Vagina (tissue), 2 donors: ENCODE data around the gene SERPINI1. TPM values are rescaled to one million over a fixed set of nuclear protein-coding genes. Genes with fewer than 3 reads are reported as not detected.

ENCODE experiments used
- DNase-seq, 2 donors: peaks; one replicate each; pipeline ENCODE4 v3.0.0-alpha.2; 2017; ENCODE audit errors: extremely low spot score in 2 of 2
- H3K27ac ChIP-seq: fragments of 200-600 bp; sonication (generic); one replicate; pipeline ENCODE4 v1.5.1; 2019
- H3K27me3 ChIP-seq: fragments of 200-600 bp; sonication (generic); one replicate; pipeline ENCODE4 v1.5.1; 2019
- H3K36me3 ChIP-seq, 2 donors: fragments of 200-600 bp; sonication (generic); one replicate each; pipeline ENCODE4 v1.5.1; 2017 to 2019
- H3K4me1 ChIP-seq: fragments of 200-600 bp; sonication (generic); one replicate; pipeline ENCODE4 v1.5.1; 2019
- H3K4me3 ChIP-seq, 2 donors: fragments of 200-600 bp; sonication (generic); 1 replicate in 1 of 2; 2 replicates in 1 of 2; pipeline ENCODE4 v1.5.1; 2016 to 2019
- H3K9me3 ChIP-seq: fragments of 200-600 bp; sonication (generic); one replicate; pipeline ENCODE4 v1.5.1; 2019
- POLR2A ChIP-seq, 2 donors: fragments of 450-650 bp; IDR thresholded peaks; one replicate each; pipeline ENCODE4 v1.6.1; 2017; ENCODE audit warnings: antibody characterized with exemption in 2 of 2, mild to moderate bottlenecking in 2 of 2, moderate library complexity in 2 of 2
- POLR2AphosphoS5 ChIP-seq, 2 donors: sonication (generic); formaldehyde crosslinking; IDR thresholded peaks; one replicate each; pipeline ENCODE4 v1.9.0; 2017; ENCODE audit warnings: antibody characterized with exemption in 2 of 2, mild to moderate bottlenecking in 2 of 2, low read depth in 1 of 2; ENCODE audit not compliant: insufficient read depth in 1 of 2
- intact Hi-C: fragments of 100-400 bp; cut with DNase I; formaldehyde crosslinking; loops from one replicate; pipeline ENCODE4 v1.15.1; 2023
- total RNA-seq: library from RNA; depleted of rRNA; stranded (reverse); fragments of >200 nt; gene quantifications from one replicate; pipeline ENCODE4 v1.2.3, GENCODE V29; 2016
- TF ChIP-seq, protein P1 (sequence below), 3 experiments: fragments of 450-650 bp in 2 of 3; fragments of 200-600 bp in 1 of 3; sonication (generic) in 1 of 3; IDR thresholded peaks; one replicate each; pipeline ENCODE4 v1.5.1; 2017 to 2019; ENCODE audit warnings: antibody characterized with exemption in 3 of 3, mild to moderate bottlenecking in 2 of 3, moderate library complexity in 2 of 3

The SERPINI1 gene
- total RNA-seq, 1 donor from 2014 or later = 13.8 TPM

DNA sequence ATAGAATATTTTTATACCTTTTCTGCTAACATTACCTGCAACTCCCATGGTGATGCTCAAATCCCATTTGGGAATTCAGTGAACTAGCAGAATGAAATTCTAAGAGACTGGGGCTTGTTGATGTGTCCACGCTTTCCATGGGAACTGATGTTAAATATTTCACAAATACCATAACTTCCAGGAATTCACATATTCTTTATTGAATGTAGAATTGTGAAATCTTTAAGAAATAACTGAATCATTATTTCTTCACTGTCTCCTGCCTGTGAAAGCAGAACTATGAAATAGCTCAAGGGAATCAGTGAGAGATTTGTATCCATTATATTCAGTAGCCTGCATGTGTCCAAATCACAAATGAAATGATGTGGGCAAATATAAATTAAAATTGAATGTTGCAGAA is 130.8 kb downstream of the SERPINI1 start:
- intact Hi-C loops = no loop called here
- Histone ChIP-seq H3K36me3 (no peaks in the 10 kb centered on the region), H3K27ac (no peak overlapping the region), H3K9me3 (no peaks in the 10 kb centered on the region), H3K27me3 (no peaks in the 10 kb centered on the region), H3K4me1 (peaks cover 11% of the 10 kb centered on the region), H3K4me3 (no peak overlapping the region)
- DNase-seq = no peak
- TF ChIP-seq POLR2A (IDR thresholded peaks at IDR 0.05) (no peak), POLR2AphosphoS5 (IDR thresholded peaks at IDR 0.05; ENCODE audit: insufficient read depth in 1 of 2, low read depth in 1 of 2) (no peak)
- TF ChIP-seq, protein P1, sequence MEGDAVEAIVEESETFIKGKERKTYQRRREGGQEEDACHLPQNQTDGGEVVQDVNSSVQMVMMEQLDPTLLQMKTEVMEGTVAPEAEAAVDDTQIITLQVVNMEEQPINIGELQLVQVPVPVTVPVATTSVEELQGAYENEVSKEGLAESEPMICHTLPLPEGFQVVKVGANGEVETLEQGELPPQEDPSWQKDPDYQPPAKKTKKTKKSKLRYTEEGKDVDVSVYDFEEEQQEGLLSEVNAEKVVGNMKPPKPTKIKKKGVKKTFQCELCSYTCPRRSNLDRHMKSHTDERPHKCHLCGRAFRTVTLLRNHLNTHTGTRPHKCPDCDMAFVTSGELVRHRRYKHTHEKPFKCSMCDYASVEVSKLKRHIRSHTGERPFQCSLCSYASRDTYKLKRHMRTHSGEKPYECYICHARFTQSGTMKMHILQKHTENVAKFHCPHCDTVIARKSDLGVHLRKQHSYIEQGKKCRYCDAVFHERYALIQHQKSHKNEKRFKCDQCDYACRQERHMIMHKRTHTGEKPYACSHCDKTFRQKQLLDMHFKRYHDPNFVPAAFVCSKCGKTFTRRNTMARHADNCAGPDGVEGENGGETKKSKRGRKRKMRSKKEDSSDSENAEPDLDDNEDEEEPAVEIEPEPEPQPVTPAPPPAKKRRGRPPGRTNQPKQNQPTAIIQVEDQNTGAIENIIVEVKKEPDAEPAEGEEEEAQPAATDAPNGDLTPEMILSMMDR (IDR thresholded peaks at IDR 0.05) = no peak

GRCh38 chr3:167867981-167868380 is 132.5 kb downstream of the SERPINI1 start:
- Histone ChIP-seq H3K36me3 (no peaks in the 10 kb centered on the region), H3K9me3 (no peaks in the 10 kb centered on the region), H3K27me3 (no peaks in the 10 kb centered on the region), H3K4me3 (no peak overlapping the region), H3K4me1 (no peaks in the 10 kb centered on the region), H3K27ac (no peak overlapping the region)
- intact Hi-C loops = no loop called here
- TF ChIP-seq POLR2A (IDR thresholded peaks at IDR 0.05) = no peak
- no peak for DNase-seq

GRCh38 chr3:167870181-167870580 is 134.7 kb downstream of the SERPINI1 start:
- Histone ChIP-seq H3K9me3 (no peaks in the 10 kb centered on the region), H3K27me3 (no peaks in the 10 kb centered on the region), H3K4me3 (no peak overlapping the region), H3K27ac (no peak overlapping the region), H3K36me3 (no peaks in the 10 kb centered on the region), H3K4me1 (no peaks in the 10 kb centered on the region)
- DNase-seq = no peak
- intact Hi-C loops = no loop called here
- TF ChIP-seq, protein P1 (IDR thresholded peaks at IDR 0.05) = no peak
- TF ChIP-seq POLR2AphosphoS5 (IDR thresholded peaks at IDR 0.05; ENCODE audit: insufficient read depth in 1 of 2, low read depth in 1 of 2) = no peak

- DNase-seq = no peak
- no peaks in the 10 kb centered on the region for H3K27me3 ChIP-seq
- no peaks in the 10 kb centered on the region for H3K9me3 ChIP-seq
- TF ChIP-seq POLR2A (IDR thresholded peaks at IDR 0.05) = no peak
- TF ChIP-seq POLR2AphosphoS5 (IDR thresholded peaks at IDR 0.05; ENCODE audit: insufficient read depth in 1 of 2, low read depth in 1 of 2) = no peak
- TF ChIP-seq, protein P1 (IDR thresholded peaks at IDR 0.05) = no peak
- no peak overlapping the region for H3K4me3 ChIP-seq
- no peak overlapping the region for H3K27ac ChIP-seq
- no peaks in the 10 kb centered on the region for H3K36me3 ChIP-seq
- intact Hi-C loops = no loop called here
- no peaks in the 10 kb centered on the region for H3K4me1 ChIP-seq
Observed at GRCh38 chr3:167870759-167871158, 135.2 kb downstream of the SERPINI1 start.

- TF ChIP-seq POLR2AphosphoS5 (IDR thresholded peaks at IDR 0.05; ENCODE audit: insufficient read depth in 1 of 2, low read depth in 1 of 2) (no peak), POLR2A (IDR thresholded peaks at IDR 0.05) (no peak)
- TF ChIP-seq, protein P1 (IDR thresholded peaks at IDR 0.05) = no peak
- DNase-seq = no peak
- no peak overlapping the region for H3K27ac ChIP-seq
- peaks cover 8% of the 10 kb centered on the region for H3K4me1 ChIP-seq
- H3K9me3 ChIP-seq = no peaks in the 10 kb centered on the region
- no peak overlapping the region for H3K4me3 ChIP-seq
- H3K27me3 ChIP-seq = no peaks in the 10 kb centered on the region
- intact Hi-C loops = no loop called here
- H3K36me3 ChIP-seq = no peaks in the 10 kb centered on the region
Observed at GRCh38 chr3:167872032-167872431, 136.5 kb downstream of the SERPINI1 start.

DNA sequence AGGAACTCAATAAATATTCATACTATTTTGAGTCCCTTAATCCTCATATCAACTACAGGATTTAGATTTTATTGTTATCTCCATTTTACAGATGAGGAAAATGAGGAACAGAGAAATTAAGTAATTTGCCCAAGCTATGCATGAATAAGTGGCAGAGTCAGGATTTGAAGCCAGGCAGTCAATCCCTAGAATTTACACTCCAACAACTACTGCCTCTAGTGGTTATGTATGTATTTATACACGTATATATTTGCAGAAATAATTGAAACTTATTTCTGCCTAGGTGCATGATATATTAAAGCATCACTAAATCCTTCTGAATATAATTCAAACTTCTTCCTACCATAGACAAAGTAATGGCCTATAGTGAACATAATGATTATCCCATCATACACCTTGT is 137.4 kb downstream of the SERPINI1 start:
- no peak for DNase-seq
- Histone ChIP-seq H3K27me3 (no peaks in the 10 kb centered on the region), H3K36me3 (no peaks in the 10 kb centered on the region), H3K27ac (no peak overlapping the region), H3K4me1 (peaks cover 9% of the 10 kb centered on the region), H3K4me3 (no peak overlapping the region), H3K9me3 (no peaks in the 10 kb centered on the region)
- intact Hi-C loops = no loop called here
- TF ChIP-seq, protein P1 (IDR thresholded peaks at IDR 0.05) = no peak
- TF ChIP-seq POLR2AphosphoS5 (IDR thresholded peaks at IDR 0.05; ENCODE audit: insufficient read depth in 1 of 2, low read depth in 1 of 2) (no peak), POLR2A (IDR thresholded peaks at IDR 0.05) (no peak)
